CD14-positive monocyte (primary cell): ENCODE measurements around the gene SLC12A9. TPM values are rescaled to one million over a fixed set of nuclear protein-coding genes. Genes with fewer than 3 reads are reported as not detected.

ENCODE experiments used
- DNase-seq, 3 donors: peaks; one replicate each; pipeline ENCODE4 v3.0.0-alpha.2; 2011 to 2022
- H2AFZ ChIP-seq: 2 replicates; pipeline ENCODE4 v1.6.0; 2012; ENCODE audit warnings: mild to moderate bottlenecking, low read depth, low read length, inconsistent platforms; ENCODE audit not compliant: insufficient read depth, poor library complexity, severe bottlenecking
- H3K27ac ChIP-seq, 2 donors: 1 replicate in 1 of 2; 2 replicates in 1 of 2; pipeline ENCODE4 v1.5.1; 2012 to 2013; ENCODE audit warnings: low read length in 2 of 2, control low read depth in 1 of 2, inconsistent platforms in 1 of 2, low read depth in 1 of 2, mild to moderate bottlenecking in 1 of 2
- H3K27me3 ChIP-seq, 2 donors: one replicate each; pipeline versions ENCODE4 v1.6.0 to v1.6.1; 2011 to 2013; ENCODE audit warnings: low read length in 2 of 2; ENCODE audit not compliant: control insufficient read depth in 2 of 2, insufficient read depth in 2 of 2
- H3K36me3 ChIP-seq, 2 donors: replicated peaks in 1 of 2; 1 replicate in 1 of 2; 2 replicates in 1 of 2; pipeline versions ENCODE4 v1.5.1 to v1.6.1; 2012 to 2013; ENCODE audit warnings: low read length in 2 of 2, control low read depth in 1 of 2, inconsistent platforms in 1 of 2, mild to moderate bottlenecking in 1 of 2; ENCODE audit not compliant: insufficient read depth in 2 of 2, control insufficient read depth in 1 of 2
- H3K4me1 ChIP-seq, 2 donors: 1 replicate in 1 of 2; 2 replicates in 1 of 2; pipeline versions ENCODE4 v1.5.1 to v1.6.1; 2012 to 2013; ENCODE audit warnings: low read length in 2 of 2, control low read depth in 1 of 2, inconsistent platforms in 1 of 2, mild to moderate bottlenecking in 1 of 2, moderate library complexity in 1 of 2; ENCODE audit not compliant: insufficient read depth in 2 of 2, control insufficient read depth in 1 of 2
- H3K4me2 ChIP-seq: replicated peaks from 2 replicates; pipeline ENCODE3; 2012; ENCODE audit warnings: low read length, moderate library complexity, mild to moderate bottlenecking; ENCODE audit not compliant: poor library complexity, severe bottlenecking; ENCODE audit errors: extremely low read depth
- H3K4me3 ChIP-seq, 3 experiments: fragments of 200-600 bp in 1 of 3; sonication (generic) in 1 of 3; replicated peaks in 1 of 3; 1 replicate in 2 of 3; 2 replicates in 1 of 3; pipeline ENCODE4 v1.5.1; 2011 to 2013; ENCODE audit warnings: low read length in 3 of 3, mild to moderate bottlenecking in 3 of 3, control low read depth in 2 of 3, low read depth in 2 of 3, inconsistent platforms in 1 of 3, moderate library complexity in 1 of 3
- H3K79me2 ChIP-seq: 2 replicates; pipeline ENCODE4 v1.6.0; 2012; ENCODE audit warnings: mild to moderate bottlenecking, control low read depth, inconsistent platforms, low read length, moderate library complexity; ENCODE audit not compliant: insufficient read depth
- H3K9ac ChIP-seq: 2 replicates; pipeline ENCODE4 v1.6.0; 2017; ENCODE audit warnings: low read length, mild to moderate bottlenecking; ENCODE audit not compliant: insufficient read depth, poor library complexity, severe bottlenecking
- H3K9me3 ChIP-seq, 2 donors: replicated peaks in 1 of 2; 1 replicate in 1 of 2; 2 replicates in 1 of 2; pipeline versions ENCODE4 v1.5.1 to v1.6.1; 2012 to 2013; ENCODE audit warnings: low read length in 2 of 2, control low read depth in 1 of 2; ENCODE audit not compliant: control insufficient read depth in 1 of 2, insufficient read depth in 1 of 2
- H4K20me1 ChIP-seq: 2 replicates; pipeline ENCODE4 v1.6.0; 2012; ENCODE audit warnings: mild to moderate bottlenecking, low read length, control low read depth, moderate library complexity; ENCODE audit not compliant: insufficient read depth
- H3K27ac Mint-ChIP-seq, 7 donors: one replicate each; pipeline ENCODE4 v1.8.0; 2020; ENCODE audit warnings: mild to moderate bottlenecking in 7 of 7, mixed read lengths in 7 of 7, moderate library complexity in 6 of 7, inconsistent platforms in 2 of 7
- H3K27me3 Mint-ChIP-seq, 3 donors: one replicate each; pipeline ENCODE4 v1.8.0; 2021 to 2022; ENCODE audit warnings: low read depth in 3 of 3, mild to moderate bottlenecking in 3 of 3, mixed read lengths in 3 of 3, moderate library complexity in 3 of 3, inconsistent platforms in 1 of 3
- H3K36me3 Mint-ChIP-seq, 2 donors: one replicate each; pipeline ENCODE4 v1.8.0; 2020; ENCODE audit warnings: mixed read lengths in 2 of 2, inconsistent platforms in 1 of 2, mild to moderate bottlenecking in 1 of 2
- H3K4me1 Mint-ChIP-seq: one replicate; pipeline ENCODE4 v1.8.0; 2020; ENCODE audit warnings: mild to moderate bottlenecking, mixed read lengths
- H3K4me3 Mint-ChIP-seq, 2 donors: one replicate each; pipeline ENCODE4 v1.8.0; 2020; ENCODE audit warnings: mild to moderate bottlenecking in 2 of 2, mixed read lengths in 2 of 2, moderate library complexity in 1 of 2
- H3K9me3 Mint-ChIP-seq, 7 donors: one replicate each; pipeline ENCODE4 v1.8.0; 2020 to 2022; ENCODE audit warnings: mixed read lengths in 7 of 7, mild to moderate bottlenecking in 6 of 7, moderate library complexity in 6 of 7, inconsistent platforms in 2 of 7
- WGBS: methylation state at CpG from one replicate; pipeline ENCODE4 v1.1.5; 2013; ENCODE audit warnings: missing lambda C conversion rate; ENCODE audit not compliant: insufficient coverage; 5-methylcytosine and 5-hydroxymethylcytosine counted together
- intact Hi-C, 2 donors: fragments of 100-400 bp; cut with micrococcal nuclease; formaldehyde crosslinking; loops; one replicate each; pipeline versions ENCODE4 v1.15.0 to v1.15.1; 2023
- polyA plus RNA-seq, 3 donors: library from polyadenylated mRNA; depleted of rRNA in 1 of 3; unstranded in 2 of 3; stranded (reverse) in 1 of 3; fragments of 300-500 nt in 2 of 3; fragments of >200 nt in 1 of 3; fragmentation: Illumina TruSeq in 2 of 3; gene quantifications; 1 replicate in 2 of 3; 2 replicates in 1 of 3; pipeline ENCODE4 v1.2.3, GENCODE V29; 2012 to 2021
- TF ChIP-seq, protein P1 (sequence below): fragments of 200-600 bp; IDR thresholded peaks from one replicate; pipeline ENCODE4 v1.8.0; 2022; ENCODE audit warnings: antibody characterized with exemption, mild to moderate bottlenecking

The SLC12A9 gene
- polyA plus RNA-seq, 3 donors = 18.8 to 119 (median 19.3) TPM

- H3K27ac ChIP-seq = no peak overlapping the region
- H3K79me2 ChIP-seq = peaks cover 2% of the 10 kb centered on the region
- H4K20me1 ChIP-seq = no peaks in the 10 kb centered on the region
- Mint-ChIP-seq H3K4me1 (peaks cover 25% of the 10 kb centered on the region), H3K27ac (no peak overlapping the region), H3K27me3 (peaks cover 60 to 86% (median 74%) of the 10 kb centered on the region in 3 donors), H3K4me3 (peak overlapping the region in 1 of 2 donors; percentile 70), H3K9me3 (peaks cover 0 to 21% (median 15%) of the 10 kb centered on the region in 7 donors), H3K36me3 (peaks cover 9 to 15% of the 10 kb centered on the region in 2 donors)
- WGBS = 51% methylated on average over 27 of the region's 40 CpGs
- intact Hi-C loops = no loop called here
- peaks cover 28 to 81% of the 10 kb centered on the region in 2 donors for H3K27me3 ChIP-seq
- no peak overlapping the region for H2AFZ ChIP-seq
- TF ChIP-seq, protein P1, sequence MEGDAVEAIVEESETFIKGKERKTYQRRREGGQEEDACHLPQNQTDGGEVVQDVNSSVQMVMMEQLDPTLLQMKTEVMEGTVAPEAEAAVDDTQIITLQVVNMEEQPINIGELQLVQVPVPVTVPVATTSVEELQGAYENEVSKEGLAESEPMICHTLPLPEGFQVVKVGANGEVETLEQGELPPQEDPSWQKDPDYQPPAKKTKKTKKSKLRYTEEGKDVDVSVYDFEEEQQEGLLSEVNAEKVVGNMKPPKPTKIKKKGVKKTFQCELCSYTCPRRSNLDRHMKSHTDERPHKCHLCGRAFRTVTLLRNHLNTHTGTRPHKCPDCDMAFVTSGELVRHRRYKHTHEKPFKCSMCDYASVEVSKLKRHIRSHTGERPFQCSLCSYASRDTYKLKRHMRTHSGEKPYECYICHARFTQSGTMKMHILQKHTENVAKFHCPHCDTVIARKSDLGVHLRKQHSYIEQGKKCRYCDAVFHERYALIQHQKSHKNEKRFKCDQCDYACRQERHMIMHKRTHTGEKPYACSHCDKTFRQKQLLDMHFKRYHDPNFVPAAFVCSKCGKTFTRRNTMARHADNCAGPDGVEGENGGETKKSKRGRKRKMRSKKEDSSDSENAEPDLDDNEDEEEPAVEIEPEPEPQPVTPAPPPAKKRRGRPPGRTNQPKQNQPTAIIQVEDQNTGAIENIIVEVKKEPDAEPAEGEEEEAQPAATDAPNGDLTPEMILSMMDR = no peak
- peaks cover 0 to 13% of the 10 kb centered on the region in 2 donors for H3K9me3 ChIP-seq
- H3K4me1 ChIP-seq = peaks cover 31 to 40% of the 10 kb centered on the region in 2 donors
- H3K9ac ChIP-seq = no peak overlapping the region
- H3K36me3 ChIP-seq = no peaks in the 10 kb centered on the region
- H3K4me3 ChIP-seq = no peak overlapping the region
- no peak overlapping the region for H3K4me2 ChIP-seq
- no peak for DNase-seq
Measured at GRCh38 chr7:100893910-100894721, 41.6 kb downstream of the SLC12A9 start.

- WGBS = under 1% methylated on average over 68 of the region's 83 CpGs
- Mint-ChIP-seq H3K27me3 (peaks cover 68 to 93% (median 77%) of the 10 kb centered on the region in 3 donors), H3K27ac (peak overlapping the region in 1 of 7 donors; percentile 76), H3K4me3 (peak overlapping the region; percentile 16 to 63), H3K4me1 (peaks cover 24% of the 10 kb centered on the region), H3K9me3 (peaks cover 0 to 21% (median 15%) of the 10 kb centered on the region in 7 donors), H3K36me3 (peaks cover 9 to 15% of the 10 kb centered on the region in 2 donors)
- Histone ChIP-seq H3K4me3 (peak overlapping the region in 1 of 3 experiments; percentile 49), H3K9ac (no peak overlapping the region), H3K9me3 (peaks cover 0 to 13% of the 10 kb centered on the region in 2 donors), H2AFZ (peak overlapping the region; percentile 36), H3K4me1 (peaks cover 27 to 33% of the 10 kb centered on the region in 2 donors), H3K79me2 (no peaks in the 10 kb centered on the region), H3K36me3 (no peaks in the 10 kb centered on the region), H4K20me1 (no peaks in the 10 kb centered on the region), H3K27ac (no peak overlapping the region), H3K27me3 (peaks cover 28 to 81% of the 10 kb centered on the region in 2 donors), H3K4me2 (peak overlapping the region; percentile 55)
- TF ChIP-seq, protein P1 = peak; percentile 95
- intact Hi-C loops = no loop called here
- peak in 1 of 3 donors; percentile 62 for DNase-seq
Measured at GRCh38 chr7:100894860-100895700, 42.6 kb downstream of the SLC12A9 start.
